HG03045 (cell line): Measurements from ENCODE around the gene ZNF197.
"Not testable (repeated sequence)": the region's sequence is repeated elsewhere in the genome, so short reads cannot be mapped to it uniquely, and the experiment has no call there.

ENCODE experiments used
- ATAC-seq: cut with Tn5 transposase; IDR thresholded peaks from one replicate; pipeline ENCODE4 v1.9.1; 2021; ENCODE audit warnings: mild to moderate bottlenecking, moderate library complexity; ENCODE audit not compliant: unreplicated experiment

Gene ZNF197

DNA sequence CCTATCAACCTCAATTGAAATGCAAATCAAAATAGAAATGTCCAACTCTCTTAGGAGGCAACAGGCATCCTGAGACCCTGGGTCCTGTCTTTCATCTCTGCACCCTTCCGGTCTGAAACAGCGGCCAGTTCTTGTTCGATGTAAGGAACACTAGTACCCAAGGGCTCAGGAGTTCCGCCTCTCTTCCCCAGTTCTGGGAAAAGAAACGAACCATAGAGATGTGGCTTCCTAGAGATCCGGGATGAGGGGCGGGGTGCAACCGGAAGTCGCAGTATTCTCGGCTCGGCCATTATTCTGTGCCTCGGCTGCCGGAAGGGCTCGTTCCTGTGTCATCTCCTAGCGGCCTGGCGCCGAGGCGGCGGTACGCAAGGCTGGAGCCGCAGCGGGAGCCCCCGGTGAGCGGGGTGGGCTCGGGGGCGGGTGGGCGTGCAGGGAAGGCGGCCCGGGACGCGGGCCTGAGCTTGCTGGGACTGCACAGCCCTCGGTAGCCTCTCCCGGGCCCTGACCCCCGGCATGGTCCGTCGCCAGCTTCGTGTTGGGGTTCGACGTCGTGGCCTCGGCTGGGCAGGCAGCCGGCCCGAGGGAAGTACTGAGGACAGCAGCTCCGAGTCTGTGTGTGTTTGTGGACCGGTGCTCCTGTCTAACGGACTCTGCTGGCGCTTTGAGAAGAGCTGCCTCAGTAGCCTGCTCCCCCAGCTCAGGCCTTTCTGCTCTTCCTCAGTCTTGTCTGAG lies at the start of gene ZNF197:
TSS of gene ZNF197 (plus strand) at position 288 of the 732 bp plus-strand sequence. CDS start 4,119 bp downstream, outside the sequence.
- peak; percentile 89 for ATAC-seq

DNA sequence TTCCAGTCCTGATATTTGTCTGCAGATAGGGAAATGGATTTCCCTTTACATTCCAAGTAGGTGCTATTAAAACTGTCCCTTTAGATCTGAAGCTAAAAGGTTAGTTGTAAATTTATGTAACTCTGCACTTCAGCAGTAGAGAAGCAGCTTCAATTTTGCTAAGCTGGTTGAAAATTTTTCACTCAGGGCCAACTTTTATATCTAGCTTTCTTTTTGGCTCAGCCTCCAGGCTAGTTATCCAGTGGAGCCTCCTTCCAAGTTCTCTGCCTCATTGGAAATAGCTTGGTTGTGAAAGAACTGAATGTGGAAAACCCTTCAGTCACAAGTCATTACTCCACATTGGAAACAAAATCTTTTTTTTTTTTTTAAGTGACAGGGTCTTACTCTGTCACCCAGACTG lies 48.2 kb upstream of the ZNF197 start:
- no peak for ATAC-seq

DNA sequence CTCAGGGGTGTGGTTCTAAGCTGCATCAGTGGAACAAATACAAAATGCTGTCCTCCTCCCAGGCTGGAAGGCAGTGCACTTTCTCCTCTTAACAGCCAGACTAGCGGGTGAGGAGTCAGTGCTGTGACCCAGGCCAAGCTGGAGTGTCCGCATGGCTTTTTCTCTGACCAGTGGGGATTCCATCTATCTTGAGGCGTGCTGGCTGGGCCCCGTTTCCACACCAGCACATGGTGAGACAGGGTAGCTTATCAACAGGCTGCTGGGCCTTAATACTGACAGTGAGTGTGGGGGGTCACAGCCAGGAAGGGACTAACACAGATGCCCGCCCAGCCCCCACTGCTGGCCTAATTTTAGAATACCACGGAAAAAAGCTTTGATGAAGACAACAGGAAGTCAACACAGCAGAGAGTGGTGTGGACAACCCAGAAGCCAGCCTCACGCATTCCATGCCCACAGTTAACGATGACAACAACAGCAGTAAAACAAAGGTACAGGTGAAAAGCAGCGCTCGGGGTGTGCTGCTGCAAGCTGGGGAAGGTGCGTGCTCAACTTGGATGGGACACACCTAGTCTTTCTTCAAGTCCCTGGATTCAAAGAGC lies 47.4 kb upstream of the ZNF197 start:
- not testable (repeated sequence) for ATAC-seq

DNA sequence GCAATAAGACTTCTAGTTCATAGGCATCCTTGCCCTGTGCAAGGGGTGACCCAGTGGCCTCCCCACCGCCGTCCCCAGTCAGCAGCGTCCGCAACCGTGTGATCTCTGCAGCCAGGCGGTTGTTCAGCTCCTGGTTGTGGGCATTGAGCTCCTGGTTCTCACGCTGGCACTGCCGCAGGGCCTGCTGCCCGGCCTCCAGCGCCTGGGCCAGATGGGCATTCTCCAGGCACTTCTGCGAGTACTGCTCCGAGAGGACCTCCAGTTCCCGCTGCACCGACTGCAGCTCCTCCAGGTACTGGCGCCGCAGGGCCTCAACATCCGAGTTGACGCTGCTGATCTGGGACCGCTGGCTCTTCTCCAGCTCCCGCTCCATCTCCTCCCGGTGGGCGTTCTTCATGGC lies 46.5 kb upstream of the ZNF197 start:
- ATAC-seq, result not testable (repeated sequence)

DNA sequence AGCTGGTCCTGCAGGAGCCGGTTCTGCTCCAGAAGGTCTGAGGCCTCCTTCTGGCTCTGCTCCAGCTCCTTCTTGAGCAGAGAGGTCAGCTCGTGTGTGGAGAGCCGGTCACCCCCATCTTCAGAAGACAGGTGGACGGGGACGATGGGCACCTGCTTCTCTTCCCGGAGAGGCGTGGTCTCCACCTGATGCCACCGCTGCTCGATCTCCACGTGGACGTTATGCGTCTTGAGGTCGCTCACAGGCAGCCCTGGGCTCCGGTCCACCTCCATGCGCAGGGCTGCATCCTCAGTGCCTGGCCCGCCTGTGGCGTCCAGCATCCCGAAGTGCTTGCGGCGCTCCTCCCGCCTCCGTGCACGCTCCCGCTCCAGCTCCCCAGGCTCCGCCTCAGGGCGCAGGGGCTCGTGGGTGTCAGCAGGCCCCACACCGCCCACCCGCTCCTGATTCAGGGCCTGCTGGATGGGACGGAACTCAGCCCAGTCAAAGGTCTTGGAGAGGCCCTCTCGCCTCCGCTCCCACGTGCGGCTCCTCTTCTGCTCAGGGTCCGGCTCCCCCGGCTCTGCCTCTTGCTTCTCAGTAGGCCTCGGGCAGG lies 45.8 kb upstream of the ZNF197 start:
- ATAC-seq, result not testable (repeated sequence)

DNA sequence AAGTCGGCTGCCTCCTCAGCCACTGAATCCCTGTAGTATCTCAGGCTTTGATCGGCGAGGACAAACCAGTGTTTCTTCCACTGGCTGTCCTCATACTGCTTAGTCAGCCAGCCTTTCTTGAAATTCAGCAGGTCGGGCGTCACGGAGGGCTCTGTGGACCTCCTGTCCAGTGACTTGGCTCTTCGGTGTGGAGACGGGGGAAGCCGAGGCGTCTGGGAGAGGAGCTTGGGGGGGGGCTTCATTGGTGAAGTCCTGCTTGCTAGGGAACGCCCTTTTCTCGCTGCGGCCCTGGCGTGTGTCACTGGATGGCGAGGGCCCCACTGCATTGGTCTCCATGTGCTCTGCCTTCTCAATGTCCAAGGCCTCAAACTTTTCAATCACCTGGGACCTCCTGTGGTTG lies 45.1 kb upstream of the ZNF197 start:
- ATAC-seq, result not testable (repeated sequence)

DNA sequence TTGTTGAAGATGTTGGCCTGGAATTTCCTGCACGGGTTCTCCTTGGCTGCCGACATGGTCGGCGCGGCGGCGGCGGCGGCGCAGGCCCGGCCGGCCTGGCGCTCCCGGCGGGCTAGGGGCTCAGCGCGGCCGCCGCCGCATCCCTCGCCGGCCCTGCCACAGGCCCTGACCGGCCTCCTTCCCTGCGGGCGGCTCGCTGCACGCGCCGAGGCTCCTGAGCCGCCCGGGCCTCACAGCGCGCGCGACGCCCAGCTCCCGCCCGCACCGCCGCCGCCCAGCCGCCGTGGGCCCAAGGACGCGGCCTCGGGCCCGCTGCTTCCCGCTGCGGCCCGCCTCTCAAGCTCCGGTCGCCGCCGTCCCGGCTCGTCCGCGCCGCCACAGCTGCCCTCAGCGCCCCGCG lies 43.9 kb upstream of the ZNF197 start:
- not testable (repeated sequence) for ATAC-seq

DNA sequence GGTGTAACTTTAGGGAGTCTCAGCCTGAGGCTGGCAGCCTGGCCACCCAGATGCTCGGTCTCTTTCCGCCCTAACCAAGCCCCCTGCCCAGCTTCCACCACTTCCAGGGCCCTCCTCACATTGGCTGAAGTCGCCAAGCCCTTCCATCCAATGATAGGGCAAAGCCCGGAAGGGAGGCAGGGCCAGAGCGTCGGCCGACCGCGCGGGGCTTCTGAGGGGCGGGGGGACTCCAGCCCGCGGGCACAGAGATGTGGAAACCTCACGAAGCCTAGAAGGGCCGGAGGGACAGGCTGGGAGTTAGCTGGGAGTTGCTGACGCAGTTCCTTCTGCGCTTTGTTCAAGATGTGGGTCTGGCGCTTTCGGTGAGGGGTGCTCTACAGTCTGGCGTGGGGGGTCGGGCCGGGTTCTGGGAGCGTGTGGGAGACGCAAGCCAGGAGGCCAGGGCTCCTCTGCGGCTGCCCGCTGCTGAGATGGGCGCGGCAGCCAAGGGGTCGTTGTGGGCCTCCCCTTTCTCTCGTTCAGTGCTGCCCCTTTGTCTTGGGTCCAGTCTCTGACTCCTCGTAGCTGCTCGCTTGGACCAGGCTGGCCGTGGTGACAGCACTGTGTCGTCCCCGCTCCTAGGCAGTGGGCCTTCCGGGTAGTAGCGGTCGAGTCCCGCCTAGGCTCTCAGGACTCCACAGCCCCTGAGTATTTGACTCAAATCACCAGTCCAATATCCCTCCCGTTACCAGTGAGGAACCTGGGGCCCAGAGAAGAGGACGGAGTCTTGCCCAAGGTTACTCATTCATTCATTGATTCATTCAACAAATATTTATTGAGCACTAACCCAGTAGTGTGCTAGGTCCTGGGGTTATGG lies 40.0 kb upstream of the ZNF197 start, which contains the start of gene ZNF660:
TSS of gene ZNF660 (plus strand) at position 319 of the 856 bp plus-strand sequence. CDS start 9,230 bp downstream, outside the sequence.
- ATAC-seq, result peak; percentile 55

DNA sequence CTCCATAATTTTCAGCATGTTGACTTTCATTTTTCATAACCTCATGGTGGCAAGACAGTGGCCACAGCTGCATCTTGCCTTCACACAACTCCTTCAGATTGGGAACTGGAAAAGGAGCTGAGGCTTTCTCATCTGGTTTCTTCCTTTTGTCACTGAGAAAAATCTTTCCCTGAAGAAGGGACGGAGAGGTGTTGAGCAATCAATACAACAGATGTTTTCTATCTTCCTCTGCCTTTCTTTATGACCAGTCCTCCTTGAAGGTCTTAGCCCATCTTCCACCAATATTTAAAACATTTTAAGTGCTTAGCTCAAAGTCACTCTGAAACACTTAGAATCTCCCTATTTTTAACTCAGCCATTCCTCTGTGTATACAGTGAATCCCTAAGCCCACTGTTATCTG lies 28.2 kb upstream of the ZNF197 start:
- no peak for ATAC-seq

DNA sequence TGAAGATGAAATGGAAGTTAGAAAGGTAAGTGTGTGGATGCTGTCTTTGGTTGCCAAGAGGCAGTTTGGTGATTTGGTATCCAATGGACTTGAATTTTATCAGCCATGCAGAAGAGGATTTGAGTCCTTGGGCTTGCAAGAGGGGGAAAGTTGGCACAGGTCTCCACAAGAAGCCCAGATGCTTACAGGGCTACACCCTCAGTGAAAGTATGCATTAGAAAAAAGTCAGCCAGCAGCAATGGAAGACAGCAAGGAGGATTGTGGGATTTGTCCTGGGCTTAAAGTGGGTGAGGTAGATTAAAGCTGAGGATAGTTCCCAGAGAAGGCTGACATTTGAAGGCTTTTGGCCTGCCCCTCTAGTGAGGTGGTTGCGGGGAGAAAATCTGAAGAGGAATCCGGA lies 23.1 kb upstream of the ZNF197 start:
- ATAC-seq, result no peak

DNA sequence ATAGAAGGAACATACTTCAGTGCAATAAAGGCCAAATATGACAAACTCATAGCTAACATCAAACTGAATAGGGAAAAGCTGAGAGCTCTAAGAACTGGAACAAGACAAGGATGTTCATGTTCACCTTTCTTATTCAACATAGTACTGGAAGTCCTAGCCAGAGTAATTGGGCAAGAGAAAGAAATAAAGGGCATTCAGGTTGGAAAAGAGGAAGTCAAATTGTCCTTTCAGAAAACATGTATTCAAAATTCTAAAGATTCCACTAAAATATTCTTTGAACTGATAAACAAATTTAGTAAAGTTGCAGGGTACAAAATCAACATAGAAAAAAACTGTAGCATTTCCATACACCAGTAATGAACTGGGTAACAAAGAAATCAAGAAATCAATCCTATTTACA lies 12.2 kb upstream of the ZNF197 start:
- ATAC-seq, result no peak

DNA sequence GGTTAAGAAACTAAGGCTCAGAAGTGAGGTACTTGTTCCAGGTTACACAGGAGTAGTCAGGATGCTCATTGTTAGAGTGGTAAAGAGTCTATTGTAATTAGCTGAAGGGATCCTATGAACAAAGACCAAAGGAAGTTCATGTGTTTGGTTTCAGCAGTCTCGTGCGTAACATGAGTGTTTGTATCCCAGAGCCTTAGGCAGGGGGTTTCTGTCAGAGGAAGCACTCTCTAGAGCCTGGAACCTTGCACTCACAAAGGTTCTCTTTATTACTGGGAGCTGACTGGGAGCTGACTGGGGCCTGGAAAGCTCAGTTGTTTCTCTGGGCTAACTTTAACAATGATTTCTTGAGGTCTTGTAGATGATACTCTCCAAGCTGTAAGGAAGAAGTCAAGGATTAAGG lies 3.9 kb downstream of the ZNF197 start:
- ATAC-seq, result no peak

DNA sequence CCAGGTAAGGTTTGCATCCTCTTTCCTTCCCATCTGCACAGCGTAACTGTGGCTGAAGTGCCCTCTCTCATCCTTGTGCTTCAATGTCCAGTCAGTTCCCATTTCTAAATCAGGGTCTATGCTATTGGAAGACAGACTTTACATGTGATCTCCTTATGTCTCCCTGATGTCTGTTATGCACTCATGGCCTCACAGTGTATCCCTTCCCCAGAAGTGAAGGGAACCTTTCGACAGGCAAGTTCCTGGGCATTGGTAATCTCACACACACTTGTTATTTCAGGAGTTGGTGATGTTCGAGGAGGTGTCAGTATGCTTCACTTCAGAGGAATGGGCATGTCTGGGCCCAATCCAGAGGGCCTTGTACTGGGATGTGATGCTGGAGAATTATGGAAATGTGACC lies 7.4 kb downstream of the ZNF197 start:
- ATAC-seq, result no peak

DNA sequence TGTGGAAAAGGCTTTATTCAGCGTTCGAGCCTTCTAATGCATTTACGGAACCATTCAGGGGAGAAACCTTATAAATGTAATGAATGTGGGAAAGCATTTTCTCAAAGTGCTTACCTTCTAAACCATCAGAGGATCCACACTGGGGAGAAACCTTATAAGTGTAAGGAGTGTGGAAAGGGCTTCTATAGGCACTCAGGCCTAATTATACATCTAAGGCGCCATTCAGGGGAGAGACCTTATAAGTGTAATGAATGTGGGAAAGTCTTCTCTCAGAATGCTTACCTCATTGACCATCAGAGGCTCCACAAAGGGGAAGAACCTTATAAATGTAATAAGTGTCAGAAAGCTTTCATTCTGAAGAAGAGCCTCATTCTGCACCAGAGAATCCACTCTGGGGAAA lies 17.5 kb downstream of the ZNF197 start:
- no peak for ATAC-seq

DNA sequence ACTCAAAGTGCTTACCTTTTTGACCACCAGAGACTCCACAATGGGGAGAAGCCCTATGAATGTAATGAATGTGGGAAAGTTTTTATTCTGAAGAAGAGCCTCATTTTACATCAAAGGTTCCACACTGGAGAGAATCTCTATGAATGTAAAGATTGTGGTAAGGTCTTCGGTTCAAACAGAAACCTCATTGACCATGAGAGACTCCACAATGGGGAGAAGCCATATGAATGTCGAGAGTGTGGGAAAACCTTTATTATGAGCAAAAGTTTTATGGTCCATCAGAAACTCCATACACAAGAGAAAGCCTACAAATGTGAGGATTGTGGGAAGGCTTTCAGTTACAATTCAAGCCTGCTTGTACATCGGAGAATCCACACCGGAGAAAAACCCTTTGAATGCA lies 18.2 kb downstream of the ZNF197 start:
- ATAC-seq, result no peak

DNA sequence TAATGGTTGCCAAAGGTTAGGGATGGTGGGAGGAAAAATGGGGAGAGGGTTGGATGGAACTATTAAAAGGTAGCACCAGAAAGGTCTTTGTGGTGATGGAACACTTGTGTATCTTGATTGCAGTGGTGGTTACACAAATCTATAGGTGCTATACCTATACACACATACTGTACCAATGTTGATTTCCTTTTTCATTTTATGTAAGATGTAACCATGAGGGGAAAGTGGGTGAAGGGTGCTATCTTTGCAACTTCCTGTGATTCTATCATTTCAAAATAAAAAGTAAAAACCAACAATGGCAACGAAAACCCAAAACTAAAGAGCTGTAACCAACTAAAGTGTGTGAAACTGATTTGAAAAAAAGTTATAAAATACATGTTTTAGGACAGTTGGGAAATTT lies 22.9 kb downstream of the ZNF197 start:
- ATAC-seq, result no peak

DNA sequence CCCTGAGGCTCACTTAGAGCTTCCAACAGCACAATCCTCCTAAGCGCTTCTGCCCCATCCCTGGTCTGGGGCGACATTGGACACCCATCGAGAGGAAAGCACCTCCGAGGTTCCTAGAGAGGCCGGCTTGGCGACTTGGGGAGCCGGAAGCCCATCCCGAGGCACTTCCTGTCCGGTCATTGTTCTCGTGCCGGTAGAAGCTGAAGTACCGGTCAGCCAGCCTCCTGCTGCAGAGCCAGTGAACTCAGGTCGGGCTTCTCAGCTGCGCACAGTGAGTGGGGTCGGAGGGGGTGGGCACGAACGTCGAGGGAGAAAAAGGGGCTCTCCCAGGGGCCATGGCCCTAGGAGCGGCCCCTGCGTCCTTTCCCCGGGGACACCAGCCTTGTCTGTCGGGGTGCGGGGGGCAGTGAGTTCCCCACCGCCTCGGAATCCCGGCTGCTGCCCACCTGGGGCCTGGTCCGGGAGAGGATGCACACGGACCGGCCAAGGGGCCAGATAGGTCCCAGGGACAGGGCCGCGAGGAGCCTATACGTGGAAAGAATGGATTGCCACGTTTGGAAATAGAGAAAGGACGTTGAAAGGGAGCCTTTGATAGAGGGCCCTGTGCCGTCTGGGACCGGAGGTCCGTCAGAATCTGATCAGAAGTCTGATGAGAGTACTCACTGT lies 23.9 kb downstream of the ZNF197 start, which contains the start of gene ZNF35:
TSS of gene ZNF35 (plus strand) at position 169 of the 666 bp plus-strand sequence. CDS start 2,336 bp downstream, outside the sequence.
- peak; percentile 97 for ATAC-seq

DNA sequence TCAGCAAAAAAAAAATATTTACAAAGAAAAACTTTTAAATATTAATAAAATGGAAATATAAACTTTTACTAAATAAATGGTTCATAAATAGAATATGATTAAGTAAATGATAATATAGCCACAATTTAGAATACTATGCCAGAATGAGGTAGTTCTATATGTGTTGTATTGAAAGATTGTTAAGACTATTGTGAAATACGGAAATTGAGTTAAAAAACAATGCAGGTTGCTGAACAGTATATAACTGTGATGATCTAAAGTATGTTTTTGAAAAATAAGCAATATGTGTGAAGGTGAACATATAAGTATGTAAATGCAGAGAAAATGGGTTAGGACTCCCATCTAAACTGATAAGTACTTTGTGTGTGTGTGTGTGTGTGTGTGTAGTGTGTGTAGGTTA lies 24.9 kb downstream of the ZNF197 start:
- ATAC-seq, result no peak

DNA sequence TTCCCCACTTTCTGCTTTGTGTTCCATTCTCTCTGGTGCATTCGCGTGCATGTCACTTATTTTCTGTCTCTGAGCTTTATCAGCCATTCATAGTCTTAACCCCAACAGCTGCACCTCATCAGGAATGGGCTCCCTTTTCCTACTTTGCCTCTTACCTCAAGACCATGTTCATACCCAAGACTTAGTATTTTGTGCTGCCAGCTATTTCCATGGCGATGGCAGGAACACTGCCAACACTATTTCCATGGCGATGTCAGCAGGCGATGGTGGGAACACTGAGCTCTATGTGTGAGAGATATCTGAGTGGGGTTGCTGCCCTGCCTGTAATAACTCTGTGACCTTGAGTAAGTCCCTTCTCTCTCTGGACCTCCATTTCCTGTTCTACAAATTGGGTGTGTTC lies 29.2 kb downstream of the ZNF197 start:
- no peak for ATAC-seq

DNA sequence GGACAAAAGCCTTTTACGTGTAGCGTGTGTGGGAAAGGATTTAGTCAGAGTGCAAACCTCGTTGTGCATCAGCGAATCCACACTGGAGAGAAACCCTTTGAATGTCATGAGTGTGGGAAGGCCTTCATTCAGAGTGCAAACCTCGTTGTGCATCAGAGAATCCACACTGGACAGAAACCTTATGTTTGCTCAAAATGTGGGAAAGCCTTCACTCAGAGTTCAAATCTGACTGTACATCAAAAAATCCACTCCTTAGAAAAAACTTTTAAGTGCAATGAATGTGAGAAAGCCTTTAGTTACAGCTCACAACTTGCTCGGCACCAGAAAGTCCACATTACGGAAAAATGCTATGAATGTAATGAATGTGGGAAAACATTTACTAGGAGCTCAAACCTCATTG lies 34.2 kb downstream of the ZNF197 start:
- ATAC-seq, result no peak

DNA sequence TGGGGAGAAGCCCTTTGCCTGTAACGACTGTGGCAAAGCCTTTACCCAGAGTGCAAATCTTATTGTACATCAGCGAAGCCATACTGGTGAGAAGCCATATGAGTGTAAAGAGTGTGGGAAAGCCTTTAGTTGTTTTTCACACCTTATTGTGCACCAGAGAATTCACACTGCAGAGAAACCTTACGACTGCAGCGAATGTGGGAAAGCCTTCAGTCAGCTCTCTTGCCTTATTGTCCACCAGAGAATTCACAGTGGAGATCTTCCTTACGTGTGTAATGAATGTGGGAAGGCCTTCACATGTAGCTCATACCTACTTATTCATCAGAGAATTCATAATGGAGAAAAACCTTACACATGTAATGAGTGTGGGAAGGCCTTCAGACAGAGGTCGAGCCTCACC lies 34.6 kb downstream of the ZNF197 start:
- no peak for ATAC-seq
